Endothelial cell of umbilical vein (primary cell): ENCODE results near the gene PIEZO2. TPM values are rescaled to one million over a fixed set of nuclear protein-coding genes. Genes with fewer than 3 reads are reported as not detected.

Source experiments
- BruUV-seq: library from RNA; stranded (reverse); fragments of 400-500 nt; replicated peaks from 2 replicates; lab custom pipeline; 2021; lab: Mats Ljungman, UMichigan
- CTCF ChIA-PET: fragments of 300-600, 350-600 bp; sonication (Branson Sonifier 250); formaldehyde crosslinking; loops from one replicate; lab custom pipeline; 2021; ENCODE audit warnings: antibody characterized with exemption, inconsistent platforms; lab: Charles Lee
- POLR2A ChIA-PET: fragments of 300-600, 350-600 bp; sonication (Branson Sonifier 250); formaldehyde crosslinking; loops from one replicate; lab custom pipeline; 2021; ENCODE audit warnings: antibody characterized with exemption, inconsistent platforms; lab: Charles Lee
- DNase-seq: peaks from one replicate; pipeline ENCODE4 v3.0.0-alpha.2; 2011; ENCODE audit warnings: low read depth, low spot score
- FAIRE-seq: peaks from 2 replicates; lab custom pipeline; 2011; peaks lifted over from hg19 to GRCh38; lab: Jason Lieb, UNC
- H2AFZ ChIP-seq: 2 replicates; pipeline ENCODE4 v1.6.0; 2012; ENCODE audit warnings: low read depth, low read length, control low read depth, inconsistent platforms
- H3K27ac ChIP-seq: 2 replicates; pipeline ENCODE4 v1.5.1; 2011; ENCODE audit warnings: low read depth, mild to moderate bottlenecking, control low read depth, low read length, moderate library complexity; ENCODE audit not compliant: insufficient read depth
- H3K27me3 ChIP-seq, 2 experiments: 2 replicates each; pipeline versions ENCODE4 v1.6.0 to v1.6.1; 2011; ENCODE audit warnings: low read length in 2 of 2, mixed read lengths in 1 of 2; ENCODE audit not compliant: control insufficient read depth in 2 of 2, insufficient read depth in 2 of 2
- H3K36me3 ChIP-seq, 2 experiments: 2 replicates in 1 of 2; 3 replicates in 1 of 2; pipeline ENCODE4 v1.5.1; 2011; ENCODE audit warnings: low read length in 2 of 2, mild to moderate bottlenecking in 1 of 2, moderate library complexity in 1 of 2; ENCODE audit not compliant: control insufficient read depth in 2 of 2, insufficient read depth in 2 of 2; ENCODE audit errors: extremely low read depth in 1 of 2
- H3K4me1 ChIP-seq: 3 replicates; pipeline ENCODE4 v1.5.1; 2011; ENCODE audit warnings: mild to moderate bottlenecking, low read length; ENCODE audit not compliant: control insufficient read depth, insufficient read depth; ENCODE audit errors: extremely low read depth
- H3K4me2 ChIP-seq: 2 replicates; pipeline ENCODE4 v1.6.1; 2011; ENCODE audit warnings: low read length, control low read depth, mixed read lengths; ENCODE audit not compliant: insufficient read depth
- H3K4me3 ChIP-seq, 3 experiments: fragments of 200-600 bp in 1 of 3; sonication (generic), shearing (Covaris generic) in 1 of 3; replicated peaks in 1 of 3; 2 replicates each; pipeline ENCODE4 v1.5.1; 2011 to 2016; ENCODE audit warnings: control low read depth in 3 of 3, low read length in 3 of 3, mild to moderate bottlenecking in 2 of 3, inconsistent platforms in 1 of 3, low read depth in 1 of 3, moderate library complexity in 1 of 3; ENCODE audit not compliant: insufficient read depth in 1 of 3
- H3K79me2 ChIP-seq: 2 replicates; pipeline ENCODE4 v1.6.0; 2012; ENCODE audit warnings: low read length, inconsistent platforms; ENCODE audit not compliant: control insufficient read depth, insufficient read depth
- H3K9ac ChIP-seq: replicated peaks from 2 replicates; pipeline ENCODE3; 2011; ENCODE audit warnings: low read length, control low read depth; ENCODE audit not compliant: insufficient read depth; ENCODE audit errors: extremely low read depth
- H3K9me1 ChIP-seq: replicated peaks from 3 replicates; pipeline ENCODE4 v1.6.0; 2011; ENCODE audit warnings: mild to moderate bottlenecking, low read length; ENCODE audit not compliant: control insufficient read depth, insufficient read depth; ENCODE audit errors: extremely low read depth
- H3K9me3 ChIP-seq: replicated peaks from 2 replicates; pipeline ENCODE4 v1.5.1; 2012; ENCODE audit warnings: low read length, inconsistent platforms; ENCODE audit not compliant: control insufficient read depth, insufficient read depth
- H4K20me1 ChIP-seq: replicated peaks from 2 replicates; pipeline ENCODE3; 2011; ENCODE audit warnings: mild to moderate bottlenecking, low read length; ENCODE audit not compliant: control insufficient read depth, insufficient read depth; ENCODE audit errors: extremely low read depth
- EZH2 ChIP-seq: IDR thresholded peaks from 2 replicates; pipeline ENCODE4 v1.6.1; 2012; ENCODE audit warnings: borderline replicate concordance, low read depth, mild to moderate bottlenecking, moderate library complexity, low read length, inconsistent platforms; ENCODE audit not compliant: severe bottlenecking
- FOS ChIP-seq: IDR thresholded peaks from 2 replicates; pipeline ENCODE4 v1.6.1; 2011; ENCODE audit warnings: mild to moderate bottlenecking, low read length, moderate library complexity, borderline replicate concordance; ENCODE audit not compliant: insufficient read depth
- GATA2 ChIP-seq: IDR thresholded peaks from 2 replicates; pipeline ENCODE4 v1.7.0; 2011; ENCODE audit warnings: low read depth, mild to moderate bottlenecking, moderate library complexity, mixed read lengths, low read length; ENCODE audit not compliant: insufficient read length, insufficient read depth
- JUN ChIP-seq: IDR thresholded peaks from 2 replicates; pipeline ENCODE4 v1.6.1; 2011; ENCODE audit warnings: borderline replicate concordance, low read depth; ENCODE audit not compliant: insufficient read length, insufficient read depth
- MYC ChIP-seq: IDR thresholded peaks from one replicate; pipeline ENCODE4 v1.6.1; 2011; ENCODE audit warnings: mild to moderate bottlenecking, low read depth, low read length
- POLR2A ChIP-seq: IDR thresholded peaks from 2 replicates; pipeline ENCODE4 v1.6.1; 2012; ENCODE audit warnings: low read depth, mild to moderate bottlenecking, control low read depth, low read length
- POLR2AphosphoS5 ChIP-seq: IDR thresholded peaks from 2 replicates; pipeline ENCODE4 v1.6.1; 2012; ENCODE audit warnings: low read depth, mild to moderate bottlenecking, control low read depth, low read length, moderate library complexity; ENCODE audit not compliant: insufficient read depth
- dilution Hi-C: fragments of 300-500 bp; cut with MboI; formaldehyde crosslinking; loops from one replicate; pipeline ENCODE4 v1.15.0; 2019; ENCODE audit warnings: low sequenced_read_pairs; ENCODE audit not compliant: extremely low pct_ligation_motif_present
- intact Hi-C: fragments of 100-400 bp; cut with micrococcal nuclease; formaldehyde crosslinking; loops from one replicate; pipeline ENCODE4 v1.10.0; 2022
- polyA plus RNA-seq, 4 experiments: library from polyadenylated mRNA; depleted of rRNA in 3 of 4; stranded (reverse) in 3 of 4; unstranded in 1 of 4; fragments of >200 nt; gene quantifications; 2 replicates each; pipeline versions ENCODE4 v1.2.1 to v1.2.3, GENCODE V29; 2011 to 2012; ENCODE audit warnings: missing spikeins in 1 of 4
- total RNA-seq: library from RNA; stranded (reverse); gene quantifications from 2 replicates; pipeline ENCODE4 v1.2.3, GENCODE V29; 2021
- TF ChIP-seq, protein P1 (sequence below), 2 donors: IDR thresholded peaks; 1 replicate in 1 of 2; 2 replicates in 1 of 2; pipeline ENCODE4 v1.5.1; 2011; ENCODE audit warnings: low read length in 2 of 2, mild to moderate bottlenecking in 2 of 2, moderate library complexity in 2 of 2, control low read depth in 1 of 2, inconsistent platforms in 1 of 2, low read depth in 1 of 2; ENCODE audit not compliant: insufficient read depth in 1 of 2; ENCODE audit errors: extremely low read depth in 1 of 2
- TF ChIP-seq, protein P2 (sequence below): IDR thresholded peaks from 2 replicates; pipeline ENCODE4 v1.6.1; 2011; ENCODE audit not compliant: insufficient read depth, insufficient read length

PIEZO2 gene
- total and polyA plus RNA-seq, 2 donors (not counting 3 experiments of a cell fraction or from before 2014, with no cell fraction given) = 1.7 to 11.2 TPM

DNA sequence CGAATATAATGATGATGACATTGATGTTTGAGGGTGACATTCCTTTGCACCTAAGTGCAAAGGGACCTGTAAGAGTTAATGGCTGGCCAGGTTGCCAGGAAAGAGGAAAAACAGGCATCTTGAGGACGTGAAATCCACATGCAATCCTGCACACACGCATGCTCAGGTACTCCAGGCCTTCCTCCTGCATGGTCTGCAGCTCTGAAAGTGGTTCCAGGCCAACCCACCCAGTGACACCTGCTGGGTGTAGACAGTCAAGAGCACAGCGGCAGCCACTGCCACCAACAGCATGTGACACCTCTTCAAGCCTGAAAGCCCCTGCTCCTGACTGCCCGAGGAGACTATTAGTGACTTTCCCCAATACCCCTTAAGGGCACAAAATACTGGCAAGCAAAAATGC is 101.6 kb downstream of the PIEZO2 start:
- Histone ChIP-seq H3K27ac (no peak overlapping the region), H3K4me1 (no peaks in the 10 kb centered on the region), H2AFZ (no peak overlapping the region), H3K9me1 (no peaks in the 10 kb centered on the region), H3K27me3 (no peaks in the 10 kb centered on the region), H3K4me3 (no peak overlapping the region), H4K20me1 (no peaks in the 10 kb centered on the region), H3K4me2 (no peak overlapping the region), H3K36me3 (no peaks in the 10 kb centered on the region), H3K79me2 (no peaks in the 10 kb centered on the region), H3K9ac (no peak overlapping the region), H3K9me3 (no peaks in the 10 kb centered on the region)
- no peak for TF ChIP-seq FOS
- no peak for TF ChIP-seq GATA2
- TF ChIP-seq, protein P1, sequence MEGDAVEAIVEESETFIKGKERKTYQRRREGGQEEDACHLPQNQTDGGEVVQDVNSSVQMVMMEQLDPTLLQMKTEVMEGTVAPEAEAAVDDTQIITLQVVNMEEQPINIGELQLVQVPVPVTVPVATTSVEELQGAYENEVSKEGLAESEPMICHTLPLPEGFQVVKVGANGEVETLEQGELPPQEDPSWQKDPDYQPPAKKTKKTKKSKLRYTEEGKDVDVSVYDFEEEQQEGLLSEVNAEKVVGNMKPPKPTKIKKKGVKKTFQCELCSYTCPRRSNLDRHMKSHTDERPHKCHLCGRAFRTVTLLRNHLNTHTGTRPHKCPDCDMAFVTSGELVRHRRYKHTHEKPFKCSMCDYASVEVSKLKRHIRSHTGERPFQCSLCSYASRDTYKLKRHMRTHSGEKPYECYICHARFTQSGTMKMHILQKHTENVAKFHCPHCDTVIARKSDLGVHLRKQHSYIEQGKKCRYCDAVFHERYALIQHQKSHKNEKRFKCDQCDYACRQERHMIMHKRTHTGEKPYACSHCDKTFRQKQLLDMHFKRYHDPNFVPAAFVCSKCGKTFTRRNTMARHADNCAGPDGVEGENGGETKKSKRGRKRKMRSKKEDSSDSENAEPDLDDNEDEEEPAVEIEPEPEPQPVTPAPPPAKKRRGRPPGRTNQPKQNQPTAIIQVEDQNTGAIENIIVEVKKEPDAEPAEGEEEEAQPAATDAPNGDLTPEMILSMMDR (IDR thresholded peaks at IDR 0.05; ENCODE audit: extremely low read depth in 1 of 2, insufficient read depth in 1 of 2, low read depth in 1 of 2, low read length in 2 of 2) = no peak
- no peak for TF ChIP-seq POLR2A
- no peak for TF ChIP-seq POLR2AphosphoS5
- TF ChIP-seq MYC = no peak
- TF ChIP-seq, protein P2, sequence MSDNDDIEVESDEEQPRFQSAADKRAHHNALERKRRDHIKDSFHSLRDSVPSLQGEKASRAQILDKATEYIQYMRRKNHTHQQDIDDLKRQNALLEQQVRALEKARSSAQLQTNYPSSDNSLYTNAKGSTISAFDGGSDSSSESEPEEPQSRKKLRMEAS = no peak
- TF ChIP-seq EZH2 = no peak
- no peak for TF ChIP-seq JUN
- DNase-seq (no peak), FAIRE-seq (no peak)
- BruUV-seq = no TSS peak
- intact Hi-C loops = no loop called here
- POLR2A ChIA-PET = no interaction called here
- dilution Hi-C loops = no loop called here
- CTCF ChIA-PET = interaction anchor here (1.0 kb wide), 1 partner anchor 197 kb away, joined by 5 read pairs; no protein-coding TSS in a partner anchor
